Heart left ventricle (tissue), 13 donors: ENCODE results near the gene MOGAT2.

Source experiments
- POLR2A ChIP-seq, 2 donors: fragments of 450-650 bp; IDR thresholded peaks; one replicate each; pipeline ENCODE4 v1.6.1; 2017; ENCODE audit warnings: antibody characterized with exemption in 2 of 2, mild to moderate bottlenecking in 2 of 2, moderate library complexity in 2 of 2
- TF ChIP-seq, protein P1 (sequence below), 12 donors: fragments of 200-600 bp; sonication (generic) in 4 of 12; IDR thresholded peaks; one replicate each; pipeline versions ENCODE4 v1.5.0 to v1.8.0; 2018 to 2022; ENCODE audit warnings: antibody characterized with exemption in 12 of 12, mild to moderate bottlenecking in 5 of 12
- donor health status: ischemic (EF 13 %, LVEDD 7.1; RV severe dilation, severe dysfunction).
- donor health status: DM: no; HTN: yes; CAD: no.
- donor health status: DM: no; HTN: no; CAD: no.
- donor health status: ischemic (EF 25% LVEDD 6.9; RV normal size, moderate dysfunction).
- donor health status: ischemic (EF 25% LVEDD 5.7; RV mildly dilated, moderate dysfunction).
- donor health status: ischemic (EF 35%, LVEDD 5.7; RV mildly dilated, moderate dysfunction).
- donor health status: nonischemic (EF 11% LVEDD 7.7; RV severe dilation, severe dysfunction).
- donor health status: DM: yes; HTN: yes; CAD: no.
- donor health status: PGD.
- donor health status: ischemic (EF 29% LVEDD 5.4; RV normal size, mild dysfunction).
- donor health status: nonischemic (EF 23%, LVEDD 6.1; RV moderate dilation, normal function).

DNA sequence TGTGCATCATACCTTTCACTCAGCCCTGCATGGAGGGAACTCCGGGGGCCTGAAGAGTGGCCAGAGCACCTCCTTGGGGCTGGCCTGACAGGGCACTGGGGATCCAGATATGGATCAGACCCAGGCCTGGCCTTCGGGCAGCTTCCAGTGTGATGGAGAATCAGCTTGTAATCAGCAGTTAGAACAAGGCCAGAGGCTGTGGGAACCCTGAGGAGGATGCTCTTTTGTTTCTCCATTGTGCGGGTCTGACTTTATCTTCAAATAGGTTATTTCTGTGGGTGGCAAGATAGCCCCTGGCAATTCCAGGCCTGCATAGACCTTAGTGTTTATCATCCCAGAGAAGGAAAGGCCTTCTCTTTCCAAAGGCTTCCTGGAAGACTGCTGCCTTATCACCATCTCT lies 63.2 kb downstream of the MOGAT2 start:
- no peak for TF ChIP-seq POLR2A (IDR thresholded peaks at IDR 0.05)
- TF ChIP-seq, protein P1, sequence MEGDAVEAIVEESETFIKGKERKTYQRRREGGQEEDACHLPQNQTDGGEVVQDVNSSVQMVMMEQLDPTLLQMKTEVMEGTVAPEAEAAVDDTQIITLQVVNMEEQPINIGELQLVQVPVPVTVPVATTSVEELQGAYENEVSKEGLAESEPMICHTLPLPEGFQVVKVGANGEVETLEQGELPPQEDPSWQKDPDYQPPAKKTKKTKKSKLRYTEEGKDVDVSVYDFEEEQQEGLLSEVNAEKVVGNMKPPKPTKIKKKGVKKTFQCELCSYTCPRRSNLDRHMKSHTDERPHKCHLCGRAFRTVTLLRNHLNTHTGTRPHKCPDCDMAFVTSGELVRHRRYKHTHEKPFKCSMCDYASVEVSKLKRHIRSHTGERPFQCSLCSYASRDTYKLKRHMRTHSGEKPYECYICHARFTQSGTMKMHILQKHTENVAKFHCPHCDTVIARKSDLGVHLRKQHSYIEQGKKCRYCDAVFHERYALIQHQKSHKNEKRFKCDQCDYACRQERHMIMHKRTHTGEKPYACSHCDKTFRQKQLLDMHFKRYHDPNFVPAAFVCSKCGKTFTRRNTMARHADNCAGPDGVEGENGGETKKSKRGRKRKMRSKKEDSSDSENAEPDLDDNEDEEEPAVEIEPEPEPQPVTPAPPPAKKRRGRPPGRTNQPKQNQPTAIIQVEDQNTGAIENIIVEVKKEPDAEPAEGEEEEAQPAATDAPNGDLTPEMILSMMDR (IDR thresholded peaks at IDR 0.05): no peak
